Activated T-helper 1 cell treated with anti-CD3 and anti-CD28 coated beads, Interleukin-12 subunit alpha, Interleukin-12 subunit beta, Interleukin-2, Interleukin-4 antibody, amounts not matched to agents 30 ng/mL and 10 ng/mL and 1 ng/mL, durations not matched to agents 14 hours and 24 hours and 36 hours (primary cell): ENCODE results near the gene PDHA1. TPM values are rescaled to one million over a fixed set of nuclear protein-coding genes. Genes with fewer than 3 reads are reported as not detected.

Experiments used
- DNase-seq: peaks from one replicate; pipeline ENCODE4 v3.0.0; 2021; ENCODE audit warnings: low spot score
- H3K27ac Mint-ChIP-seq: one replicate; pipeline ENCODE4 v1.8.0; 2021; ENCODE audit warnings: mild to moderate bottlenecking, mixed read lengths
- H3K27me3 Mint-ChIP-seq: one replicate; pipeline ENCODE4 v1.8.0; 2022; ENCODE audit warnings: mild to moderate bottlenecking, moderate library complexity, mixed read lengths; ENCODE audit not compliant: insufficient read depth
- H3K36me3 Mint-ChIP-seq: one replicate; pipeline ENCODE4 v1.8.0; 2021; ENCODE audit warnings: low read depth, mixed read lengths
- H3K4me1 Mint-ChIP-seq: one replicate; pipeline ENCODE4 v1.8.0; 2021; ENCODE audit warnings: low read depth, mixed read lengths
- H3K4me3 Mint-ChIP-seq: one replicate; pipeline ENCODE4 v1.8.0; 2021; ENCODE audit warnings: mild to moderate bottlenecking, moderate library complexity, mixed read lengths
- H3K9me3 Mint-ChIP-seq: one replicate; pipeline ENCODE4 v1.8.0; 2021; ENCODE audit warnings: mixed read lengths
- intact Hi-C: fragments of 100-400 bp; cut with micrococcal nuclease; formaldehyde crosslinking; loops from one replicate; pipeline ENCODE4 v1.15.1; 2024
- total RNA-seq: library from RNA; stranded (reverse); gene quantifications from 2 replicates; pipeline ENCODE4 v1.2.3, GENCODE V29; 2022

The PDHA1 gene
- total RNA-seq: 213 and 218 TPM in 2 replicates

GRCh38 chrX:19343535-19344408 lies at the start of gene PDHA1:
PDHA1 (plus strand) TSS chrX:19343927; CDS start chrX:19344038, 111 bp downstream.
- peaks cover 13% of the 10 kb centered on the region for H3K4me1 Mint-ChIP-seq
- H3K36me3 Mint-ChIP-seq: peaks cover 4% of the 10 kb centered on the region
- intact Hi-C loops: loop anchor here (1.0 to 10.0 kb wide), 7 partner anchors 8 to 1606 kb away; partner anchors contain the start of genes BCLAF3, CDKL5, PHKA2 and RPS6KA3
- H3K27ac Mint-ChIP-seq: peak within 1 kb of the TSS; percentile 90
- no peaks in the 10 kb centered on the region for H3K9me3 Mint-ChIP-seq
- peaks cover 2% of the 10 kb centered on the region for H3K27me3 Mint-ChIP-seq
- H3K4me3 Mint-ChIP-seq: peak within 1 kb of the TSS; percentile 90
- DNase-seq: peak; percentile 90

GRCh38 chrX:19303256-19303880 lies 40.4 kb upstream of the PDHA1 start:
- Mint-ChIP-seq H3K27ac (no peak overlapping the region), H3K9me3 (no peaks in the 10 kb centered on the region), H3K4me1 (no peaks in the 10 kb centered on the region), H3K4me3 (no peak overlapping the region), H3K27me3 (no peaks in the 10 kb centered on the region), H3K36me3 (no peaks in the 10 kb centered on the region)
- no peak for DNase-seq
- intact Hi-C loops: no loop called here

DNA sequence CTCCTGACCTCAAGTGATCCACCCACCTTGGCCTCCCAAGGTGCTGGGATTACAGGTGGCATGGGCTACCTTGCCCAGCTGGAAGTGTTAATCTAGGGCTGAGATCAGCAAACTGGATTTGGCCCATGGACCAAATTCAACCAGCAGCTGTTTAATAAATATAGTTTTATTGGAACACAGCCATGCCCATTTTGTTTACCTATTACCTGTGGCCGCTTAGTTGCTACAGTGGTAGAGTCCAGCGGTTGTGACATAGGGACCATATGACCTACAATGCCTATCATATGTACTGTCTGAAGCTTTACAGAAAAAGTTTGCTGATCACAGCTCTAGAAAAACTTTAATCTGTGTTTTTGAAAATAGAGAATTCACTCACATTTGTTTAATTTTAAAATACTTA lies 17.2 kb upstream of the PDHA1 start:
- no peaks in the 10 kb centered on the region for H3K27me3 Mint-ChIP-seq
- no peak overlapping the region for H3K4me3 Mint-ChIP-seq
- no peak overlapping the region for H3K27ac Mint-ChIP-seq
- H3K36me3 Mint-ChIP-seq: no peaks in the 10 kb centered on the region
- no peak for DNase-seq
- H3K9me3 Mint-ChIP-seq: no peaks in the 10 kb centered on the region
- intact Hi-C loops: no loop called here
- H3K4me1 Mint-ChIP-seq: no peaks in the 10 kb centered on the region

GRCh38 chrX:19331831-19332230 lies 11.9 kb upstream of the PDHA1 start:
- H3K4me3 Mint-ChIP-seq: no peak overlapping the region
- intact Hi-C loops: no loop called here
- H3K9me3 Mint-ChIP-seq: no peaks in the 10 kb centered on the region

GRCh38 chrX:19332983-19333382 lies 10.7 kb upstream of the PDHA1 start:
- Mint-ChIP-seq H3K4me1 (no peaks in the 10 kb centered on the region), H3K27me3 (no peaks in the 10 kb centered on the region), H3K27ac (no peak overlapping the region), H3K4me3 (no peak overlapping the region), H3K36me3 (no peaks in the 10 kb centered on the region), H3K9me3 (no peaks in the 10 kb centered on the region)
- intact Hi-C loops: no loop called here
- no peak for DNase-seq

More at GRCh38 chrX:19331831-19332230, 11.9 kb upstream of the PDHA1 start:
- no peak overlapping the region for H3K27ac Mint-ChIP-seq
- H3K36me3 Mint-ChIP-seq: no peaks in the 10 kb centered on the region
- H3K27me3 Mint-ChIP-seq: no peaks in the 10 kb centered on the region
- DNase-seq: no peak
- no peaks in the 10 kb centered on the region for H3K4me1 Mint-ChIP-seq

DNA sequence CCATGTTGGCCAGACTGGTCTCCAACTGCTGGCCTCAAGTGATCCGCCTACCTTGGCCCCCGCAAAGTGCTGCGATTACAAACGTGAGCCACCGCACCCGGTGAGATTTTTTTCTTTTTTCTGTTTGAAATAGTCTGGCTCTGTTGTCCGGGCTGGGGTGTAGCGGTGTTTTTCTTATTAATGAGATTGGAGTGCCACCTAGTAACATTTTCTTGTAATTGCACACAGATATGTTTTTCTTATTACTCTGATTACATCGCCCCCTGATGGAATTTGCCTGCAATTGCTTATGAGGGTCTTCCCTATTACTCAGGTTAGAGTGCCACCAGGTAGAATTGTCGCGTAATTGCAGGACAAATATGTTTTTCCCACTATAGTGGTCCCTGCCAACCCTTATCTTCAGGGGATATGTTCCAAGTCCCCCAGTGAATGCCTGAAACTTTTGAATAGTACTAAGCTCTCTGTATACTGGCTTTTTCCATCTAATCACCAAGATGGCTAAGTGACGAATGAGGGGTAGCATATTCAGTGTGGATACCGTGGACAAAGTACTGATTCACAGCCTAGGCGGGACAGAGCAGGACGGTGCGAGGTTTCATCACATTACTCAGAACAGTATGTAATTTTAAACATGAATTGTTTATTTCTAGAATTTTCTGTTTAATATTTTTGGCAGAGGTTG lies 8.6 kb upstream of the PDHA1 start:
- Mint-ChIP-seq H3K36me3 (no peaks in the 10 kb centered on the region), H3K4me1 (no peaks in the 10 kb centered on the region), H3K27me3 (peaks cover 2% of the 10 kb centered on the region), H3K4me3 (no peak overlapping the region), H3K27ac (no peak overlapping the region), H3K9me3 (no peaks in the 10 kb centered on the region)
- intact Hi-C loops: loop anchor here (1.0 to 2.0 kb wide), 6 partner anchors 8 to 944 kb away; partner anchors contain the start of genes CDKL5, PDHA1 and PHKA2
- DNase-seq: peak; percentile 0

GRCh38 chrX:19342331-19342906 lies 1.3 kb upstream of the PDHA1 start:
- H3K27ac Mint-ChIP-seq: no peak overlapping the region
- H3K27me3 Mint-ChIP-seq: peaks cover 2% of the 10 kb centered on the region
- no peaks in the 10 kb centered on the region for H3K36me3 Mint-ChIP-seq
- peaks cover 13% of the 10 kb centered on the region for H3K4me1 Mint-ChIP-seq
- no peaks in the 10 kb centered on the region for H3K9me3 Mint-ChIP-seq
- intact Hi-C loops: loop anchor here (5.0 to 10.0 kb wide), 4 partner anchors 652 to 1605 kb away; partner anchors contain the start of genes BCLAF3, RPS6KA3, RS1 and SCML1
- DNase-seq: no peak
- no peak overlapping the region for H3K4me3 Mint-ChIP-seq

- Mint-ChIP-seq H3K36me3 (peaks cover 4% of the 10 kb centered on the region), H3K9me3 (no peaks in the 10 kb centered on the region), H3K27ac (peak overlapping the region; percentile 90), H3K4me1 (peaks cover 13% of the 10 kb centered on the region), H3K27me3 (peaks cover 2% of the 10 kb centered on the region), H3K4me3 (peak overlapping the region; percentile 90)
- intact Hi-C loops: loop anchor here (1.0 to 10.0 kb wide), 7 partner anchors 8 to 1606 kb away; partner anchors contain the start of genes BCLAF3, CDKL5, PHKA2 and RPS6KA3
- DNase-seq: no peak
Observed at GRCh38 chrX:19343085-19343534, 617 bp upstream of the PDHA1 start.

GRCh38 chrX:19344661-19345060 lies 934 bp downstream of the PDHA1 start:
- Mint-ChIP-seq H3K4me1 (peaks cover 13% of the 10 kb centered on the region), H3K27ac (peak overlapping the region; percentile 48), H3K9me3 (no peaks in the 10 kb centered on the region), H3K27me3 (no peaks in the 10 kb centered on the region), H3K36me3 (peaks cover 4% of the 10 kb centered on the region), H3K4me3 (peak overlapping the region; percentile 90)
- DNase-seq: no peak
- intact Hi-C loops: loop anchor here (5.0 to 10.0 kb wide), 4 partner anchors 650 to 1607 kb away; partner anchors contain the start of genes BCLAF3, RPS6KA3, RS1 and SCML1

- H3K27me3 Mint-ChIP-seq: no peaks in the 10 kb centered on the region
- peak overlapping the region; percentile 47 for H3K27ac Mint-ChIP-seq
- no peak for DNase-seq
- H3K4me3 Mint-ChIP-seq: no peak overlapping the region
- H3K9me3 Mint-ChIP-seq: no peaks in the 10 kb centered on the region
- peaks cover 19% of the 10 kb centered on the region for H3K36me3 Mint-ChIP-seq
- intact Hi-C loops: loop anchor here (10.0 kb wide), 2 partner anchors 647 to 917 kb away; partner anchors contain the start of genes BCLAF3 and RPS6KA3
- H3K4me1 Mint-ChIP-seq: peaks cover 25% of the 10 kb centered on the region
Observed at GRCh38 chrX:19347916-19348315, 4.2 kb downstream of the PDHA1 start.

- no peaks in the 10 kb centered on the region for H3K27me3 Mint-ChIP-seq
Observed at GRCh38 chrX:19349264-19349663, 5.5 kb downstream of the PDHA1 start.

DNA sequence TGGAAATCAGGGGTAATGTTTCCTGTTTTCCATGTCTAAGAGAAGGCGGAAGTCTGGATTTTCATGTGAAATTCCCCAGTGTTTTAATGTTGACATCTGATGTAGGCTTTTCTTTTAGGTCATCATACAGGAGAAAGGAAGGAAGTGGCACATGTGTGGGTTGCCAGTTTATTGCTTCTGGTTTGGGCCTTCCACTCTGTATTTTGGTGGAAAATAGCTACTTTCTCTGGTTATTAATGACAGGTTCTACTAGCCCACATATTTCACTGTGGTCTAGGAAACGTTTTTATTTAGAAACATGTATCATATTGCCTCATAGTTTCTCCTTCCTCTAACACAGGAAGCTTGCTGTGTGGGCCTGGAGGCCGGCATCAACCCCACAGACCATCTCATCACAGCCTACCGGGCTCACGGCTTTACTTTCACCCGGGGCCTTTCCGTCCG lies 7.2 kb downstream of the PDHA1 start:
- Mint-ChIP-seq H3K9me3 (no peaks in the 10 kb centered on the region), H3K27me3 (no peaks in the 10 kb centered on the region), H3K36me3 (peaks cover 32% of the 10 kb centered on the region), H3K27ac (peak overlapping the region; percentile 78), H3K4me1 (peaks cover 20% of the 10 kb centered on the region), H3K4me3 (peak overlapping the region; percentile 15)
- no peak for DNase-seq
- intact Hi-C loops: no loop called here

More at GRCh38 chrX:19349264-19349663, 5.5 kb downstream of the PDHA1 start:
- Mint-ChIP-seq H3K9me3 (no peaks in the 10 kb centered on the region), H3K4me3 (no peak overlapping the region), H3K36me3 (peaks cover 20% of the 10 kb centered on the region), H3K4me1 (peaks cover 20% of the 10 kb centered on the region), H3K27ac (no peak overlapping the region)
- no peak for DNase-seq
- intact Hi-C loops: loop anchor here (10.0 kb wide), 2 partner anchors 646 to 916 kb away; partner anchors contain the start of genes BCLAF3 and RPS6KA3
